Psoas muscle (tissue), 8 donors: ENCODE data around the gene TIFAB. TPM values are rescaled to one million over a fixed set of nuclear protein-coding genes. Genes with fewer than 3 reads are reported as not detected.

Experiments
- ATAC-seq, 4 donors: fragments of 200-7000 bp; cut with Tn5 transposase; one replicate each; pipeline ENCODE4 v1.9.1; 2020; ENCODE audit warnings: moderate library complexity in 3 of 4, mild to moderate bottlenecking in 2 of 4
- DNase-seq, 2 donors: peaks; one replicate each; pipeline ENCODE4 v3.0.0-alpha.2; 2020
- H3K27ac ChIP-seq: fragments of 200-600 bp; one replicate; pipeline ENCODE4 v1.8.0; 2022
- H3K27me3 ChIP-seq, 3 donors: fragments of 200-600 bp in 1 of 3; one replicate each; pipeline versions ENCODE4 v1.6.1 to v1.8.0; 2013 to 2022; ENCODE audit warnings: low read length in 2 of 3, mild to moderate bottlenecking in 2 of 3, moderate library complexity in 1 of 3; ENCODE audit not compliant: insufficient read depth in 3 of 3
- H3K36me3 ChIP-seq, 2 donors: fragments of 200-600 bp in 1 of 2; one replicate each; pipeline versions ENCODE4 v1.6.1 to v1.8.0; 2013 to 2022; ENCODE audit warnings: low read depth in 1 of 2, mild to moderate bottlenecking in 1 of 2, moderate library complexity in 1 of 2; ENCODE audit not compliant: insufficient read depth in 1 of 2
- H3K4me1 ChIP-seq: fragments of 200-600 bp; one replicate; pipeline ENCODE4 v1.8.0; 2022
- H3K4me3 ChIP-seq: fragments of 200-600 bp; one replicate; pipeline ENCODE4 v1.8.0; 2022; ENCODE audit warnings: mild to moderate bottlenecking
- H3K9me3 ChIP-seq: fragments of 200-600 bp; one replicate; pipeline ENCODE4 v1.8.0; 2022
- CTCF ChIP-seq: fragments of 200-600 bp; IDR thresholded peaks from one replicate; pipeline ENCODE4 v1.8.0; 2022; ENCODE audit warnings: antibody characterized with exemption
- WGBS, 3 donors: extraction: QIAGEN DNeasy Blood & Tissue Kit; methylation state at CpG; one replicate each; pipeline versions ENCODE4 v1.1.6 to v1.1.7; 2013; 5-methylcytosine and 5-hydroxymethylcytosine counted together
- intact Hi-C, 2 donors: fragments of 100-400 bp; cut with DNase I; formaldehyde crosslinking; loops; one replicate each; pipeline versions ENCODE4 v1.11.0 to v1.14.2; 2022
- polyA plus RNA-seq, 3 donors: library from polyadenylated mRNA; stranded (reverse); fragments of 200-250 nt; gene quantifications; one replicate each; pipeline ENCODE4 v1.2.3, GENCODE V29; 2013
- total RNA-seq, 4 donors: library from RNA; stranded (reverse); fragmentation: NEBNext Ultra II Directional in 2 of 4; extraction: Animal tissue kit (Norgen Biotek cat#: 25700) in 2 of 4; gene quantifications; one replicate each; pipeline versions ENCODE4 v1.2.1 to v1.2.4, GENCODE V29; 2021 to 2023
- donor health status: healthy with polysubstance abuse.
- donor health status: DM: no; HTN: no; CAD: no; lungs with moderate emphysema.
- donor health status: Bipolar disorder and iron deficiency.
- donor health status: healthy.
- donor health status: DM: yes; HTN: yes; CAD: no.
- donor health status: DM: no; HTN: no; CAD: no.
- donor health status: DM: no; HTN: no; CAD: no.
- donor health status: DM: yes; HTN: yes; CAD: no.

Gene TIFAB
- total and polyA plus RNA-seq, 7 donors, result under 0.01 TPM; not detected in 6

- intact Hi-C loops, result no loop called here
- DNase-seq (no peak), ATAC-seq (no peak)
- TF ChIP-seq CTCF, result no peak
- H3K4me3 ChIP-seq, result no peak overlapping the region
- peaks cover 17% of the 10 kb centered on the region for H3K4me1 ChIP-seq
- 70 to 82% (median 79%) methylated on average over 6 of the region's 6 CpGs for whole genome bisulfite sequencing, 3 donors
- no peaks in the 10 kb centered on the region for H3K9me3 ChIP-seq
- no peaks in the 10 kb centered on the region for H3K27me3 ChIP-seq
- no peak overlapping the region for H3K27ac ChIP-seq
- H3K36me3 ChIP-seq, result no peaks in the 10 kb centered on the region
These were observed 11.2 kb downstream of the TIFAB start for GRCh38 chr5:135440916-135441315.

- no peak overlapping the region for H3K27ac ChIP-seq
- no peak for ATAC-seq
- WGBS, 3 donors, result 63 to 77% (median 64%) methylated on average over 11 of the region's 11 CpGs
These were observed 12.6 kb downstream of the TIFAB start for GRCh38 chr5:135439231-135440205.

GRCh38 chr5:135438636-135439221 is 13.4 kb downstream of the TIFAB start:
- intact Hi-C loops, result no loop called here
- Histone ChIP-seq H3K4me3 (no peak overlapping the region), H3K4me1 (peaks cover 31% of the 10 kb centered on the region), H3K27me3 (no peaks in the 10 kb centered on the region), H3K9me3 (no peaks in the 10 kb centered on the region), H3K36me3 (no peaks in the 10 kb centered on the region), H3K27ac (peak overlapping the region; percentile 75)
- peak in 2 of 4 donors; percentile 10 to 16 for ATAC-seq
- no peak for TF ChIP-seq CTCF
- 70 to 77% (median 71%) methylated on average over 10 of the region's 10 CpGs for WGBS, 3 donors
- no peak for DNase-seq

More at GRCh38 chr5:135439231-135440205, 12.6 kb downstream of the TIFAB start:
- no peak for DNase-seq
- no peak for TF ChIP-seq CTCF
- Histone ChIP-seq H3K4me1 (peaks cover 23% of the 10 kb centered on the region), H3K4me3 (no peak overlapping the region), H3K27me3 (no peaks in the 10 kb centered on the region), H3K36me3 (no peaks in the 10 kb centered on the region), H3K9me3 (no peaks in the 10 kb centered on the region)
- intact Hi-C loops, result no loop called here

- no peaks in the 10 kb centered on the region for H3K36me3 ChIP-seq
- intact Hi-C loops, result no loop called here
- 25 to 29% (median 25%) methylated on average over 13 of the region's 13 CpGs for WGBS, 3 donors
- DNase-seq, result peak; percentile 82 to 91
- no peaks in the 10 kb centered on the region for H3K9me3 ChIP-seq
- TF ChIP-seq CTCF, result peak; percentile 3
- no peak overlapping the region for H3K4me3 ChIP-seq
- no peaks in the 10 kb centered on the region for H3K27me3 ChIP-seq
- peak; percentile 71 to 79 (median 77) for ATAC-seq
- peaks cover 31% of the 10 kb centered on the region for H3K4me1 ChIP-seq
- H3K27ac ChIP-seq, result peak overlapping the region; percentile 75
These were observed 14.2 kb downstream of the TIFAB start for GRCh38 chr5:135437796-135438560.
